Measurements from ENCODE around the gene COL23A1.
"Not testable (repeated sequence)": the region's sequence is repeated elsewhere in the genome, so short reads cannot be mapped to it uniquely, and the experiment has no call there.

The COL23A1 gene

GRCh38 chr5:178381921-178382695 lies 208.1 kb downstream of the COL23A1 start:
- DNase-seq (ENCODE audit: low read depth, low spot score), result no peak

- no peak for DNase-seq (ENCODE audit: low read depth, low spot score)
Observed at GRCh38 chr5:178381206-178381605, 209.0 kb downstream of the COL23A1 start.

- no peak for DNase-seq (ENCODE audit: low read depth, low spot score)
Observed at GRCh38 chr5:178380541-178381074, 209.6 kb downstream of the COL23A1 start.

- no peak for DNase-seq (ENCODE audit: low read depth, low spot score)
Observed at GRCh38 chr5:178380086-178380485, 210.1 kb downstream of the COL23A1 start.

GRCh38 chr5:178378527-178379484 lies 211.4 kb downstream of the COL23A1 start:
- no peak for DNase-seq (ENCODE audit: low read depth, low spot score)

GRCh38 chr5:178377583-178378270 lies 212.5 kb downstream of the COL23A1 start:
- DNase-seq (ENCODE audit: low read depth, low spot score), result no peak

- DNase-seq (ENCODE audit: low read depth, low spot score), result no peak
Observed at GRCh38 chr5:178376921-178377582, 213.1 kb downstream of the COL23A1 start.

GRCh38 chr5:178375348-178375747 lies 214.8 kb downstream of the COL23A1 start:
- no peak for DNase-seq (ENCODE audit: low read depth, low spot score)

GRCh38 chr5:178373711-178374110 lies 216.5 kb downstream of the COL23A1 start:
- DNase-seq (ENCODE audit: low read depth, low spot score), result no peak

- no peak for DNase-seq (ENCODE audit: low read depth, low spot score)
Observed at GRCh38 chr5:178372142-178372571, 218.0 kb downstream of the COL23A1 start.

- DNase-seq (ENCODE audit: low read depth, low spot score), result no peak
Observed at GRCh38 chr5:178371362-178372111, 218.7 kb downstream of the COL23A1 start.

- no peak for DNase-seq (ENCODE audit: low read depth, low spot score)
Observed at GRCh38 chr5:178370102-178370501, 220.1 kb downstream of the COL23A1 start.

GRCh38 chr5:178369469-178369868 lies 220.7 kb downstream of the COL23A1 start:
- DNase-seq (ENCODE audit: low read depth, low spot score), result not testable (repeated sequence)

- DNase-seq (ENCODE audit: low read depth, low spot score), result no peak
Observed at GRCh38 chr5:178368716-178369300, 221.4 kb downstream of the COL23A1 start.

- no peak for DNase-seq (ENCODE audit: low read depth, low spot score)
Observed at GRCh38 chr5:178368274-178368673, 221.9 kb downstream of the COL23A1 start.

- no peak for DNase-seq (ENCODE audit: low read depth, low spot score)
Observed at GRCh38 chr5:178367736-178368120, 222.5 kb downstream of the COL23A1 start.

GRCh38 chr5:178366998-178367735 lies 223.0 kb downstream of the COL23A1 start:
- no peak for DNase-seq (ENCODE audit: low read depth, low spot score)

GRCh38 chr5:178365501-178366440 lies 224.4 kb downstream of the COL23A1 start:
- DNase-seq (ENCODE audit: low read depth, low spot score), result no peak

Data from iPS DF 19.7 (cell line).